Testis (tissue), 2 donors: Measurements from ENCODE around the gene KCNAB1.

ENCODE experiments used
- CTCF ChIP-seq, 3 experiments: fragments of 450-650 bp in 2 of 3; fragments of 200-600 bp in 1 of 3; sonication (generic) in 1 of 3; IDR thresholded peaks; one replicate each; pipeline ENCODE4 v1.5.1; 2016 to 2019; ENCODE audit warnings: antibody characterized with exemption in 3 of 3, mild to moderate bottlenecking in 2 of 3, moderate library complexity in 1 of 3
- POLR2A ChIP-seq: fragments of 450-650 bp; IDR thresholded peaks from one replicate; pipeline ENCODE4 v1.6.1; 2017; ENCODE audit warnings: antibody characterized with exemption, mild to moderate bottlenecking, moderate library complexity

- peak in 2 of 3 experiments; percentile 32 to 37 for TF ChIP-seq CTCF (IDR thresholded peaks at IDR 0.05)
- TF ChIP-seq POLR2A: no peak
These were observed 354.4 kb downstream of the KCNAB1 start for GRCh38 chr3:156474560-156475389.
